ENCODE data around the gene WIF1. TPM values are rescaled to one million over a fixed set of nuclear protein-coding genes. Genes with fewer than 3 reads are reported as not detected.

Gene WIF1
- total RNA-seq, 2 experiments from 2014 or later, result not detected

DNA sequence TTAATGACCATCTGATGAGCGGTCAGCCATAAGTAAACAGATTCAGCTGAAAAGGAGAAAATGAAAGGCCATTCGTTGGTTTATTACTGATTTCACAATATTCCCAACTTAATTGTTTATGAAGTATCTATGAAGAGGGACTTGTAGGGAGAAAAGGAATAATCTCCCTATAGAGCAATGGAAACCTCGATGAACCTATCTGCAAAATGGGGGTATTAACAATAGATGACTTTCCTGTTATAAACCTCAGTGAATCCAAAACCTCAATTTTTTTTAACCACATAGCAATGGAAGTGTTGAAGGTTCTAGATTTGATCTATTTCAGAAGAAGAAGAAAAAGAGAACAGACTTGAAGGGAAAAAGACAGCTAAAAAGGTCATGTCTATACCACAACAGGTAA lies 2.0 kb downstream of the WIF1 start:
- Histone ChIP-seq H4K20me1 (ENCODE audit: insufficient read depth, low read length) (no peaks in the 10 kb centered on the region), H2AFZ (ENCODE audit: low read length) (no peak overlapping the region), H3K9me2 (ENCODE audit: insufficient read depth, low read length) (no peaks in the 10 kb centered on the region), H3K36me3 (ENCODE audit: insufficient read depth, low read length) (no peaks in the 10 kb centered on the region), H3K4me2 (ENCODE audit: low read length) (no peak overlapping the region), H3K27ac (ENCODE audit: low read depth, low read length, poor library complexity, severe bottlenecking) (no peak overlapping the region), H3K9me3 (ENCODE audit: low read length) (no peaks in the 10 kb centered on the region), H3K4me1 (ENCODE audit: insufficient read depth, low read length, poor library complexity, severe bottlenecking) (no peaks in the 10 kb centered on the region), H3K4me3 (ENCODE audit: low read depth, low read length, poor library complexity, severe bottlenecking) (no peak overlapping the region), H3K79me2 (ENCODE audit: insufficient read depth, low read depth, low read length) (no peaks in the 10 kb centered on the region)
- no TSS peak for BruUV-seq (replicated peaks)
- CTCF ChIA-PET (ENCODE audit: unreplicated experiment), result no interaction called here
- POLR2A ChIA-PET, result no interaction called here
- TF ChIP-seq EZH2phosphoT487 (IDR thresholded peaks at IDR 0.05; ENCODE audit: borderline replicate concordance, low read depth, low read length), result no peak
- TF ChIP-seq, protein P1, sequence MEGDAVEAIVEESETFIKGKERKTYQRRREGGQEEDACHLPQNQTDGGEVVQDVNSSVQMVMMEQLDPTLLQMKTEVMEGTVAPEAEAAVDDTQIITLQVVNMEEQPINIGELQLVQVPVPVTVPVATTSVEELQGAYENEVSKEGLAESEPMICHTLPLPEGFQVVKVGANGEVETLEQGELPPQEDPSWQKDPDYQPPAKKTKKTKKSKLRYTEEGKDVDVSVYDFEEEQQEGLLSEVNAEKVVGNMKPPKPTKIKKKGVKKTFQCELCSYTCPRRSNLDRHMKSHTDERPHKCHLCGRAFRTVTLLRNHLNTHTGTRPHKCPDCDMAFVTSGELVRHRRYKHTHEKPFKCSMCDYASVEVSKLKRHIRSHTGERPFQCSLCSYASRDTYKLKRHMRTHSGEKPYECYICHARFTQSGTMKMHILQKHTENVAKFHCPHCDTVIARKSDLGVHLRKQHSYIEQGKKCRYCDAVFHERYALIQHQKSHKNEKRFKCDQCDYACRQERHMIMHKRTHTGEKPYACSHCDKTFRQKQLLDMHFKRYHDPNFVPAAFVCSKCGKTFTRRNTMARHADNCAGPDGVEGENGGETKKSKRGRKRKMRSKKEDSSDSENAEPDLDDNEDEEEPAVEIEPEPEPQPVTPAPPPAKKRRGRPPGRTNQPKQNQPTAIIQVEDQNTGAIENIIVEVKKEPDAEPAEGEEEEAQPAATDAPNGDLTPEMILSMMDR (conservative IDR thresholded peaks at IDR 0.05; ENCODE audit: low read length), result no peak
- DNase-seq (ENCODE audit: low spot score), result no peak
- intact Hi-C loops (cut with micrococcal nuclease; ENCODE audit: unreplicated experiment), result no loop called here

DNA sequence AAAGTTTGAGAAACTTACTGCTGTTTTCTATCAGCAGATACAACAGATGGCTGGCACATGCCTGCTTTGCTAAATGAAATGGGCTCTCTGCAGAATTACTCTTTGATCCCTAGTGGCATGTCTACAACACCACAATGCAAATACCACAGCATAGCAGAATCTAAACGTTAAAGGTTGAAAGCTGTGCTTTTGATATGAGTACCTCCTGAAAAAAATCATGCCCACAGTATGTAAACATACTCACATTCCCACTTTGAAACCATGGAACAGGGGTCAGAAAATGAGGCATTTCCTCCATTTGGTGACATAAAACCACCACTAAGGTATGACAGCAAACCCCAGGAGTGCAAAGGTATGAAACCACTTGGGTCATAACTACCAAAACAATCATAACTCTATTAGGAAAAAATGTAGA lies 7.5 kb downstream of the WIF1 start:
- Histone ChIP-seq H3K4me1 (ENCODE audit: insufficient read depth, low read length, poor library complexity, severe bottlenecking) (no peaks in the 10 kb centered on the region), H3K4me3 (ENCODE audit: low read depth, low read length, poor library complexity, severe bottlenecking) (no peak overlapping the region), H3K4me2 (ENCODE audit: low read length) (no peak overlapping the region), H4K20me1 (ENCODE audit: insufficient read depth, low read length) (no peaks in the 10 kb centered on the region), H2AFZ (ENCODE audit: low read length) (no peak overlapping the region), H3K9me3 (ENCODE audit: low read length) (no peaks in the 10 kb centered on the region), H3K79me2 (ENCODE audit: insufficient read depth, low read depth, low read length) (no peaks in the 10 kb centered on the region), H3K9me2 (ENCODE audit: insufficient read depth, low read length) (no peaks in the 10 kb centered on the region), H3K27ac (ENCODE audit: low read depth, low read length, poor library complexity, severe bottlenecking) (no peak overlapping the region), H3K36me3 (ENCODE audit: insufficient read depth, low read length) (no peaks in the 10 kb centered on the region)
- TF ChIP-seq, protein P1 (conservative IDR thresholded peaks at IDR 0.05; ENCODE audit: low read length), result no peak
- TF ChIP-seq EZH2phosphoT487 (IDR thresholded peaks at IDR 0.05; ENCODE audit: borderline replicate concordance, low read depth, low read length), result no peak
- intact Hi-C loops (cut with micrococcal nuclease; ENCODE audit: unreplicated experiment), result no loop called here
- no peak for DNase-seq (ENCODE audit: low spot score)
- ChIA-PET CTCF (ENCODE audit: unreplicated experiment) (no interaction called here), POLR2A (no interaction called here)
- BruUV-seq (replicated peaks), result no TSS peak

DNA sequence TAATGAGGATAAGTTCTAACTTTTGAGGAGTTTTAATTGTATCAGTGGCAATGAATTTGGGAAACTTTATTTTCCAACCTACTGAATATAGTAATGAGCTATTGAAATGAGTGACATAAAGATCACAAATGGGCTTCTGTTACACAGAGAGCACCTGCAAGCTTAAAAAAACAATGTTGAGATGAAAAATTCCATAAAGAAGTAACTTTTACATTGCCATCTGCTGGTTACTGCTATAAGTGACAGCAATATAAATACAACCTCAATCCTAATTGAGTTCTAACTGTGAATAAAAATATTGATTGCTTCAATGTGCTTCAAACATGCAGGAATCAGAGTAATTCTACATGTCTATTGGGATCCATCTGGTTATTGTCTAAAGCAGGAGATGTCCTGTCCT lies 14.2 kb downstream of the WIF1 start:
- peak; percentile 6 for DNase-seq (ENCODE audit: low spot score)
- CTCF ChIA-PET (ENCODE audit: unreplicated experiment), result interaction anchor here (0.5 kb wide), 1 partner anchor 17 kb away, joined by 3 read pairs; no protein-coding TSS in a partner anchor
- Histone ChIP-seq H3K79me2 (ENCODE audit: insufficient read depth, low read depth, low read length) (no peaks in the 10 kb centered on the region), H2AFZ (ENCODE audit: low read length) (no peak overlapping the region), H3K36me3 (ENCODE audit: insufficient read depth, low read length) (no peaks in the 10 kb centered on the region), H3K4me2 (ENCODE audit: low read length) (no peak overlapping the region), H3K9me3 (ENCODE audit: low read length) (no peaks in the 10 kb centered on the region), H3K27ac (ENCODE audit: low read depth, low read length, poor library complexity, severe bottlenecking) (no peak overlapping the region), H4K20me1 (ENCODE audit: insufficient read depth, low read length) (no peaks in the 10 kb centered on the region), H3K9me2 (ENCODE audit: insufficient read depth, low read length) (no peaks in the 10 kb centered on the region), H3K4me3 (ENCODE audit: low read depth, low read length, poor library complexity, severe bottlenecking) (no peak overlapping the region), H3K4me1 (ENCODE audit: insufficient read depth, low read length, poor library complexity, severe bottlenecking) (no peaks in the 10 kb centered on the region)
- no TSS peak for BruUV-seq (replicated peaks)
- intact Hi-C loops (cut with micrococcal nuclease; ENCODE audit: unreplicated experiment), result loop anchor here (2.0 to 10.0 kb wide), 2 partner anchors 216 to 302 kb away; no protein-coding TSS in a partner anchor
- POLR2A ChIA-PET, result no interaction called here
- TF ChIP-seq, protein P1 (conservative IDR thresholded peaks at IDR 0.05; ENCODE audit: low read length), result peak; percentile 67
- no peak for TF ChIP-seq EZH2phosphoT487 (IDR thresholded peaks at IDR 0.05; ENCODE audit: borderline replicate concordance, low read depth, low read length)
